ENCODE data around the gene TTC7B. TPM values are rescaled to one million over a fixed set of nuclear protein-coding genes. Genes with fewer than 3 reads are reported as not detected.

The TTC7B gene
- total RNA-seq, 1 donor from 2014 or later = 10.6 TPM

GRCh38 chr14:90489306-90489705 lies 326.9 kb downstream of the TTC7B start:
- FAIRE-seq (no peak), DNase-seq (ENCODE audit: low spot score in 2 of 2) (no peak)

- FAIRE-seq (no peak), DNase-seq (ENCODE audit: low spot score in 2 of 2) (no peak)
Observed at GRCh38 chr14:90488256-90488655, 328.0 kb downstream of the TTC7B start.

GRCh38 chr14:90487462-90487861 lies 328.8 kb downstream of the TTC7B start:
- no peak for FAIRE-seq
- no peak for DNase-seq (ENCODE audit: low spot score in 2 of 2)

- no peak for FAIRE-seq
- no peak for DNase-seq (ENCODE audit: low spot score in 2 of 2)
Observed at GRCh38 chr14:90487031-90487430, 329.2 kb downstream of the TTC7B start.

- no peak for DNase-seq (ENCODE audit: low spot score in 2 of 2)
- no peak for FAIRE-seq
Observed at GRCh38 chr14:90484291-90484690, 331.9 kb downstream of the TTC7B start.

- FAIRE-seq (no peak), DNase-seq (ENCODE audit: low spot score in 2 of 2) (no peak)
Observed at GRCh38 chr14:90483571-90483974, 332.7 kb downstream of the TTC7B start.

GRCh38 chr14:90483117-90483516 lies 333.1 kb downstream of the TTC7B start:
- no peak for DNase-seq (ENCODE audit: low spot score in 2 of 2)
- FAIRE-seq = no peak

GRCh38 chr14:90475298-90475697 lies 340.9 kb downstream of the TTC7B start:
- FAIRE-seq (no peak), DNase-seq (ENCODE audit: low spot score in 2 of 2) (no peak)

Other genes with a start within 250 kb of the TTC7B start
- gene RPS6KA5, start 244.2 kb upstream of the TTC7B start, total RNA-seq = 8.2 TPM

All from frontal cortex (tissue), 4 donors.